Activated naive CD4-positive, alpha-beta T cell treated with anti-CD3 and anti-CD28 coated beads, Interleukin-2, amount 50 U/mL, for 72 hours (primary cell): Measurements from ENCODE around the gene ACBD5. TPM values are rescaled to one million over a fixed set of nuclear protein-coding genes. Genes with fewer than 3 reads are reported as not detected.
A peak's percentile ranks its signal among the peaks of the same experiment; 100 is the strongest.
"Not testable (repeated sequence)": the region's sequence is repeated elsewhere in the genome, so short reads cannot be mapped to it uniquely, and the experiment has no call there.

ENCODE experiments used
- ATAC-seq, 2 donors: fragments of 150-1000 bp; cut with Tn5 transposase; 2 replicates each; pipeline ENCODE4 v1.10.0; 2021; ENCODE audit warnings: mild to moderate bottlenecking in 2 of 2, moderate library complexity in 2 of 2
- DNase-seq, 2 donors: peaks; one replicate each; pipeline ENCODE4 v3.0.0; 2021 to 2022; ENCODE audit warnings: low spot score in 2 of 2
- H3K27ac Mint-ChIP-seq, 2 donors: one replicate each; pipeline ENCODE4 v1.8.0; 2022; ENCODE audit warnings: mild to moderate bottlenecking in 2 of 2, mixed read lengths in 2 of 2
- H3K36me3 Mint-ChIP-seq, 2 donors: one replicate each; pipeline ENCODE4 v1.8.0; 2022; ENCODE audit warnings: mixed read lengths in 2 of 2
- H3K9me3 Mint-ChIP-seq, 2 donors: one replicate each; pipeline ENCODE4 v1.8.0; 2022; ENCODE audit warnings: mixed read lengths in 2 of 2
- total RNA-seq, 2 donors: library from RNA; stranded (reverse); gene quantifications; one replicate each; pipeline ENCODE4 v1.2.3, GENCODE V29; 2022

The ACBD5 gene
- total RNA-seq, result 10 to 100 TPM; 15.4 to 16.0 TPM

GRCh38 chr10:27240212-27241009 is at the start of gene ACBD5:
Gene ACBD5, minus strand, starts transcription at chr10:27240797. Its CDS starts 109 bp downstream, at chr10:27240688.
- Mint-ChIP-seq H3K9me3 (no peaks in the 10 kb centered on the region), H3K36me3 (peaks cover 24 to 39% of the 10 kb centered on the region in 2 donors), H3K27ac (peak within 1 kb of the TSS; percentile 96 to 98)
- peak; percentile 63 to 65 for ATAC-seq
- peak; percentile 70 to 80 for DNase-seq

- DNase-seq, result peak in 1 of 2 donors; percentile 15
- H3K9me3 Mint-ChIP-seq, result no peaks in the 10 kb centered on the region
- peak overlapping the region; percentile 67 to 92 for H3K27ac Mint-ChIP-seq
These were observed 44.5 kb upstream of the ACBD5 start for GRCh38 chr10:27285093-27285492.

GRCh38 chr10:27276581-27276980 is 36.0 kb upstream of the ACBD5 start:
- no peak for ATAC-seq
- no peak for DNase-seq
- H3K9me3 Mint-ChIP-seq, result no peaks in the 10 kb centered on the region
- no peaks in the 10 kb centered on the region for H3K36me3 Mint-ChIP-seq
- H3K27ac Mint-ChIP-seq, result no peak overlapping the region

More at GRCh38 chr10:27285093-27285492, 44.5 kb upstream of the ACBD5 start:
- no peaks in the 10 kb centered on the region for H3K36me3 Mint-ChIP-seq
- ATAC-seq, result peak; percentile 95 to 98

- not testable (repeated sequence) for H3K36me3 Mint-ChIP-seq, H3K27ac Mint-ChIP-seq, H3K9me3 Mint-ChIP-seq, ATAC-seq, DNase-seq
These were observed 25.4 kb upstream of the ACBD5 start for GRCh38 chr10:27266025-27266424.

- peaks cover 11 to 15% of the 10 kb centered on the region in 2 donors for H3K36me3 Mint-ChIP-seq
- H3K27ac Mint-ChIP-seq, H3K9me3 Mint-ChIP-seq, ATAC-seq, DNase-seq: not testable (repeated sequence)
These were observed 22.2 kb upstream of the ACBD5 start for GRCh38 chr10:27262788-27263187.

GRCh38 chr10:27258838-27259812 is 18.5 kb upstream of the ACBD5 start:
- ATAC-seq (peak; percentile 49 to 69), DNase-seq (peak in 1 of 2 donors; percentile 32)
- peaks cover 15 to 19% of the 10 kb centered on the region in 2 donors for H3K36me3 Mint-ChIP-seq
- H3K27ac Mint-ChIP-seq, result no peak overlapping the region
- peaks cover 0 to 5% of the 10 kb centered on the region in 2 donors for H3K9me3 Mint-ChIP-seq

- ATAC-seq (peak in 1 of 2 donors; percentile 23), DNase-seq (no peak)
- Mint-ChIP-seq H3K27ac (no peak overlapping the region), H3K9me3 (peaks cover 0 to 5% of the 10 kb centered on the region in 2 donors), H3K36me3 (peaks cover 15 to 19% of the 10 kb centered on the region in 2 donors)
These were observed 17.9 kb upstream of the ACBD5 start for GRCh38 chr10:27258492-27258837.

- H3K27ac Mint-ChIP-seq, result no peak overlapping the region
- no peak for DNase-seq
- H3K36me3 Mint-ChIP-seq, result peaks cover 15 to 19% of the 10 kb centered on the region in 2 donors
- H3K9me3 Mint-ChIP-seq, result peaks cover 0 to 5% of the 10 kb centered on the region in 2 donors
- no peak for ATAC-seq
These were observed 15.9 kb upstream of the ACBD5 start for GRCh38 chr10:27256299-27257189.

- no peak for ATAC-seq
- Mint-ChIP-seq H3K27ac (peak overlapping the region in 1 of 2 donors; percentile 82), H3K9me3 (peaks cover 0 to 5% of the 10 kb centered on the region in 2 donors), H3K36me3 (peaks cover 4 to 12% of the 10 kb centered on the region in 2 donors)
- no peak for DNase-seq
These were observed 13.0 kb upstream of the ACBD5 start for GRCh38 chr10:27253576-27253975.

GRCh38 chr10:27252267-27253000 is 11.8 kb upstream of the ACBD5 start:
- Mint-ChIP-seq H3K9me3 (peaks cover 0 to 3% of the 10 kb centered on the region in 2 donors), H3K36me3 (peaks cover 0 to 5% of the 10 kb centered on the region in 2 donors)
- ATAC-seq, result peak; percentile 97

GRCh38 chr10:27251554-27251953 is 11.0 kb upstream of the ACBD5 start:
- ATAC-seq, result no peak
- no peak for DNase-seq
- H3K9me3 Mint-ChIP-seq, result no peaks in the 10 kb centered on the region
- no peak overlapping the region for H3K27ac Mint-ChIP-seq
- no peaks in the 10 kb centered on the region for H3K36me3 Mint-ChIP-seq

More at GRCh38 chr10:27252267-27253000, 11.8 kb upstream of the ACBD5 start:
- H3K27ac Mint-ChIP-seq, result peak overlapping the region; percentile 50 to 82
- peak; percentile 82 to 92 for DNase-seq

GRCh38 chr10:27248215-27248614 is 7.6 kb upstream of the ACBD5 start:
- H3K27ac Mint-ChIP-seq, result no peak overlapping the region
- no peak for DNase-seq
- no peaks in the 10 kb centered on the region for H3K9me3 Mint-ChIP-seq
- peaks cover 5 to 6% of the 10 kb centered on the region in 2 donors for H3K36me3 Mint-ChIP-seq
- no peak for ATAC-seq

GRCh38 chr10:27247441-27247840 is 6.8 kb upstream of the ACBD5 start:
- no peak for ATAC-seq
- H3K9me3 Mint-ChIP-seq, result no peaks in the 10 kb centered on the region
- H3K36me3 Mint-ChIP-seq, result peaks cover 10 to 13% of the 10 kb centered on the region in 2 donors
- DNase-seq, result no peak
- H3K27ac Mint-ChIP-seq, result no peak overlapping the region

- no peak overlapping the region for H3K27ac Mint-ChIP-seq
- H3K36me3 Mint-ChIP-seq, result peaks cover 10 to 16% of the 10 kb centered on the region in 2 donors
- DNase-seq (no peak), ATAC-seq (no peak)
- no peaks in the 10 kb centered on the region for H3K9me3 Mint-ChIP-seq
These were observed 6.4 kb upstream of the ACBD5 start for GRCh38 chr10:27247006-27247405.

GRCh38 chr10:27245836-27246235 is 5.2 kb upstream of the ACBD5 start:
- no peak overlapping the region for H3K27ac Mint-ChIP-seq
- ATAC-seq, result no peak
- DNase-seq, result no peak
- no peaks in the 10 kb centered on the region for H3K9me3 Mint-ChIP-seq
- peaks cover 16 to 24% of the 10 kb centered on the region in 2 donors for H3K36me3 Mint-ChIP-seq
